GM23248 (cell line): ENCODE results near the gene CACNA1C. TPM values are rescaled to one million over a fixed set of nuclear protein-coding genes. Genes with fewer than 3 reads are reported as not detected.
A peak's percentile ranks its signal among the peaks of the same experiment; 100 is the strongest.

ENCODE experiments used
- DNase-seq: peaks from one replicate; pipeline ENCODE4 v3.0.0-alpha.2; 2015
- H2AFZ ChIP-seq: fragments of 200-600 bp; sonication (generic); 2 replicates; pipeline ENCODE4 v1.6.1; 2016; ENCODE audit warnings: antibody characterized with exemption
- H3F3A ChIP-seq: fragments of 200-600 bp; sonication (generic); 2 replicates; pipeline ENCODE4 v1.6.1; 2016; ENCODE audit warnings: mild to moderate bottlenecking, antibody characterized with exemption, mixed run types; ENCODE audit not compliant: insufficient read depth
- H3K27ac ChIP-seq: fragments of 200-600 bp; sonication (generic); 2 replicates; pipeline ENCODE4 v1.5.1; 2016; ENCODE audit warnings: mild to moderate bottlenecking
- H3K27me3 ChIP-seq: fragments of 200-600 bp; sonication (generic); replicated peaks from 2 replicates; pipeline ENCODE4 v1.6.1; 2016; ENCODE audit warnings: mild to moderate bottlenecking; ENCODE audit not compliant: insufficient read depth
- H3K36me3 ChIP-seq: fragments of 200-600 bp; sonication (generic); 2 replicates; pipeline ENCODE4 v1.6.1; 2016; ENCODE audit warnings: low read depth, mild to moderate bottlenecking
- H3K4me1 ChIP-seq: fragments of 200-600 bp; sonication (generic); 2 replicates; pipeline ENCODE4 v1.6.1; 2016; ENCODE audit warnings: mild to moderate bottlenecking; ENCODE audit not compliant: insufficient read depth
- H3K4me2 ChIP-seq: fragments of 200-600 bp; sonication (generic); one replicate; pipeline ENCODE4 v1.6.1; 2016; ENCODE audit warnings: mild to moderate bottlenecking; ENCODE audit not compliant: unreplicated experiment
- H3K4me3 ChIP-seq: fragments of 200-600 bp; sonication (generic); 2 replicates; pipeline ENCODE4 v1.5.1; 2016; ENCODE audit warnings: mild to moderate bottlenecking
- H3K79me2 ChIP-seq: fragments of 200-600 bp; sonication (generic); 2 replicates; pipeline ENCODE4 v1.6.1; 2016; ENCODE audit warnings: mild to moderate bottlenecking; ENCODE audit not compliant: insufficient read depth
- H3K9ac ChIP-seq: fragments of 200-600 bp; sonication (generic); 2 replicates; pipeline ENCODE4 v1.6.1; 2016; ENCODE audit warnings: mild to moderate bottlenecking
- H3K9me2 ChIP-seq: fragments of 200-600 bp; sonication (generic); 2 replicates; pipeline ENCODE4 v1.6.1; 2016; ENCODE audit warnings: mixed run types, mild to moderate bottlenecking, moderate library complexity; ENCODE audit not compliant: insufficient read depth
- H3K9me3 ChIP-seq: fragments of 200-600 bp; sonication (generic); one replicate; pipeline ENCODE4 v1.6.1; 2017; ENCODE audit warnings: low read depth
- H4K20me1 ChIP-seq: fragments of 200-600 bp; sonication (generic); 2 replicates; pipeline ENCODE4 v1.6.0; 2016; ENCODE audit not compliant: insufficient read depth
- EZH2 ChIP-seq: fragments of 200-600 bp; sonication (generic); IDR thresholded peaks from 2 replicates; pipeline ENCODE4 v1.6.1; 2018; ENCODE audit warnings: antibody characterized with exemption, mild to moderate bottlenecking; ENCODE audit not compliant: insufficient read depth, poor library complexity, severe bottlenecking
- EZH2phosphoT487 ChIP-seq: fragments of 200-600 bp; sonication (generic); IDR thresholded peaks from 2 replicates; pipeline ENCODE4 v1.6.1; 2018; ENCODE audit warnings: antibody characterized with exemption, moderate library complexity, mild to moderate bottlenecking, low read depth; ENCODE audit not compliant: insufficient read depth
- WGBS, 2 experiments: methylation state at CpG; one replicate each; pipeline ENCODE4 v1.1.6; 2015 to 2017; ENCODE audit warnings: low lambda C conversion rate in 2 of 2, low coverage in 1 of 2; ENCODE audit errors: missing lambda C conversion rate in 2 of 2; 5-methylcytosine and 5-hydroxymethylcytosine counted together
- in situ Hi-C: fragments of 300-500 bp; cut with MboI; formaldehyde crosslinking; loops from 2 replicates; pipeline ENCODE4 v1.15.0; 2020
- polyA plus RNA-seq: library from polyadenylated mRNA; unstranded; fragments of >200 nt; fragmentation: Nextera tagmentation; extraction: Ambion mirVana; gene quantifications from 2 replicates; pipeline ENCODE4 v1.2.1, GENCODE V29; 2016
- total RNA-seq: library from RNA; depleted of rRNA; stranded (reverse); fragments of >200 nt; shearing (Covaris generic); gene quantifications from 2 replicates; pipeline ENCODE4 v1.2.3, GENCODE V29; 2014

CACNA1C gene
- total and polyA plus RNA-seq, 2 experiments from 2014 or later: 4.9 to 11.5 TPM

GRCh38 chr12:2481346-2481745 lies 428.6 kb downstream of the CACNA1C start:
- Histone ChIP-seq H3K79me2 (no peaks in the 10 kb centered on the region), H3K9me3 (no peaks in the 10 kb centered on the region), H3K4me1 (peaks cover 8% of the 10 kb centered on the region; the same call in 1 of the 2 replicates), H3K9me2 (no peaks in the 10 kb centered on the region), H3F3A (no peaks in the 10 kb centered on the region), H4K20me1 (no peaks in the 10 kb centered on the region), H2AFZ (no peak overlapping the region), H3K27ac (no peak overlapping the region), H3K9ac (no peak overlapping the region), H3K4me2 (no peak overlapping the region), H3K36me3 (no peaks in the 10 kb centered on the region; the same call in 1 of the 2 replicates), H3K4me3 (no peak overlapping the region), H3K27me3 (no peaks in the 10 kb centered on the region)
- in situ Hi-C loops: no loop called here
- DNase-seq: no peak
- TF ChIP-seq EZH2phosphoT487: no peak
- TF ChIP-seq EZH2: no peak
- WGBS, 2 experiments: 84 to 85% methylated on average over 8 of the region's 8 CpGs

GRCh38 chr12:2481951-2482350 lies 429.2 kb downstream of the CACNA1C start:
- Histone ChIP-seq H3K9ac (no peak overlapping the region), H2AFZ (no peak overlapping the region), H4K20me1 (no peaks in the 10 kb centered on the region), H3K79me2 (no peaks in the 10 kb centered on the region), H3K9me3 (no peaks in the 10 kb centered on the region), H3F3A (no peaks in the 10 kb centered on the region), H3K9me2 (no peaks in the 10 kb centered on the region), H3K4me2 (no peak overlapping the region), H3K36me3 (peaks cover under 1% of the 10 kb centered on the region; the same call in 1 of the 2 replicates), H3K27ac (no peak overlapping the region), H3K27me3 (no peaks in the 10 kb centered on the region), H3K4me1 (peaks cover 3% of the 10 kb centered on the region; the same call in 1 of the 2 replicates), H3K4me3 (no peak overlapping the region)
- no peak for DNase-seq
- in situ Hi-C loops: no loop called here
- no peak for TF ChIP-seq EZH2phosphoT487
- TF ChIP-seq EZH2: no peak
- 63 to 67% methylated on average over 7 to 10 of the region's 10 CpGs for WGBS, 2 experiments

GRCh38 chr12:2482938-2483660 lies 430.3 kb downstream of the CACNA1C start:
- no peaks in the 10 kb centered on the region for H3K9me2 ChIP-seq
- H3F3A ChIP-seq: no peaks in the 10 kb centered on the region
- H3K79me2 ChIP-seq: no peaks in the 10 kb centered on the region
- H3K27me3 ChIP-seq: no peaks in the 10 kb centered on the region
- peaks cover 7% of the 10 kb centered on the region; the same call in 1 of the 2 replicates for H3K36me3 ChIP-seq
- DNase-seq: peak; percentile 19
- no peak overlapping the region for H3K9ac ChIP-seq
- no peak overlapping the region for H3K4me2 ChIP-seq
- no peaks in the 10 kb centered on the region for H3K4me1 ChIP-seq
- TF ChIP-seq EZH2: no peak
- no peak for TF ChIP-seq EZH2phosphoT487
- H3K9me3 ChIP-seq: no peaks in the 10 kb centered on the region
- no peak overlapping the region for H2AFZ ChIP-seq
- no peak overlapping the region for H3K4me3 ChIP-seq
- no peaks in the 10 kb centered on the region for H4K20me1 ChIP-seq
- no peak overlapping the region for H3K27ac ChIP-seq
- in situ Hi-C loops: no loop called here
- WGBS, 2 experiments: 87 to 89% methylated on average over 13 of the region's 13 CpGs

GRCh38 chr12:2483713-2484112 lies 430.9 kb downstream of the CACNA1C start:
- no peak overlapping the region for H3K27ac ChIP-seq
- 75% methylated on average over 3 of the region's 3 CpGs for WGBS, 2 experiments
- H3K4me2 ChIP-seq: no peak overlapping the region
- peaks cover 7% of the 10 kb centered on the region; the same call in 1 of the 2 replicates for H3K36me3 ChIP-seq
- H2AFZ ChIP-seq: no peak overlapping the region
- DNase-seq: no peak
- no peaks in the 10 kb centered on the region for H3F3A ChIP-seq
- in situ Hi-C loops: no loop called here
- no peaks in the 10 kb centered on the region for H4K20me1 ChIP-seq
- TF ChIP-seq EZH2phosphoT487 (no peak), EZH2 (no peak)
- H3K79me2 ChIP-seq: no peaks in the 10 kb centered on the region
- H3K9me3 ChIP-seq: no peaks in the 10 kb centered on the region
- H3K4me1 ChIP-seq: no peaks in the 10 kb centered on the region
- no peak overlapping the region for H3K9ac ChIP-seq
- H3K9me2 ChIP-seq: no peaks in the 10 kb centered on the region
- H3K4me3 ChIP-seq: no peak overlapping the region
- H3K27me3 ChIP-seq: no peaks in the 10 kb centered on the region
